GM12872 (cell line): ENCODE measurements around the gene NDUFAF8.
A peak's percentile ranks its signal among the peaks of the same experiment; 100 is the strongest.

Source experiments
- CTCF ChIP-seq: IDR thresholded peaks from 3 replicates; pipeline ENCODE4 v1.5.1; 2011; ENCODE audit warnings: low read depth, mild to moderate bottlenecking, low read length, moderate library complexity; ENCODE audit not compliant: insufficient read depth

The NDUFAF8 gene

GRCh38 chr17:81228834-81229665 lies 10.1 kb upstream of the NDUFAF8 start:
- no peak for TF ChIP-seq CTCF

- TF ChIP-seq CTCF = no peak
Measured at GRCh38 chr17:81229666-81229920, 9.5 kb upstream of the NDUFAF8 start.

GRCh38 chr17:81230043-81230820 lies 8.9 kb upstream of the NDUFAF8 start:
- TF ChIP-seq CTCF = peak; percentile 73

- no peak for TF ChIP-seq CTCF
Measured at GRCh38 chr17:81231121-81231645, 7.9 kb upstream of the NDUFAF8 start.

- TF ChIP-seq CTCF = no peak
Measured at GRCh38 chr17:81231766-81232581, 7.1 kb upstream of the NDUFAF8 start.

GRCh38 chr17:81232616-81233241 lies 6.4 kb upstream of the NDUFAF8 start:
- no peak for TF ChIP-seq CTCF

GRCh38 chr17:81233316-81233715 lies 5.8 kb upstream of the NDUFAF8 start:
- TF ChIP-seq CTCF = no peak
